ENCODE data around the gene GNPAT.

GNPAT gene

GRCh38 chr1:231203259-231204057, 37.6 kb upstream of the GNPAT start:
- TF ChIP-seq CTCF (IDR thresholded peaks at IDR 0.05; ENCODE audit: low read depth, low read length), result no peak
- H3K4me3 ChIP-seq (ENCODE audit: low read depth, low read length), result no peak overlapping the region
- DNase-seq, result peak; percentile 60

GRCh38 chr1:231206856-231207255, 34.2 kb upstream of the GNPAT start:
- Histone ChIP-seq H3K9me3 (no peaks in the 10 kb centered on the region), H3K4me1 (no peaks in the 10 kb centered on the region; the same call in none of the 2 replicates), H3K36me3 (no peaks in the 10 kb centered on the region), H3K4me3 (ENCODE audit: low read depth, low read length) (no peak overlapping the region), H3K27me3 (no peaks in the 10 kb centered on the region)
- peak; percentile 25 for DNase-seq
- TF ChIP-seq CTCF (IDR thresholded peaks at IDR 0.05; ENCODE audit: low read depth, low read length), result no peak

More at GRCh38 chr1:231203259-231204057, 37.6 kb upstream of the GNPAT start:
- Histone ChIP-seq H3K27me3 (no peaks in the 10 kb centered on the region), H3K9me3 (no peaks in the 10 kb centered on the region), H3K4me1 (peaks cover 13% of the 10 kb centered on the region), H3K36me3 (no peaks in the 10 kb centered on the region)

GRCh38 chr1:231207437-231207836, 33.6 kb upstream of the GNPAT start:
- TF ChIP-seq CTCF (IDR thresholded peaks at IDR 0.05; ENCODE audit: low read depth, low read length), result no peak
- Histone ChIP-seq H3K4me3 (ENCODE audit: low read depth, low read length) (no peak overlapping the region), H3K4me1 (no peaks in the 10 kb centered on the region; the same call in none of the 2 replicates), H3K27me3 (no peaks in the 10 kb centered on the region), H3K36me3 (no peaks in the 10 kb centered on the region), H3K9me3 (no peaks in the 10 kb centered on the region)
- no peak for DNase-seq

GRCh38 chr1:231208980-231209379, 32.0 kb upstream of the GNPAT start:
- Histone ChIP-seq H3K4me3 (ENCODE audit: low read depth, low read length) (no peak overlapping the region), H3K9me3 (no peaks in the 10 kb centered on the region), H3K36me3 (no peaks in the 10 kb centered on the region), H3K4me1 (no peaks in the 10 kb centered on the region; the same call in 1 of the 2 replicates), H3K27me3 (no peaks in the 10 kb centered on the region)
- no peak for TF ChIP-seq CTCF (IDR thresholded peaks at IDR 0.05; ENCODE audit: low read depth, low read length)
- DNase-seq, result no peak

GRCh38 chr1:231209531-231209930, 31.5 kb upstream of the GNPAT start:
- DNase-seq, result no peak
- no peaks in the 10 kb centered on the region for H3K9me3 ChIP-seq
- no peaks in the 10 kb centered on the region for H3K36me3 ChIP-seq
- no peak overlapping the region for H3K4me3 ChIP-seq (ENCODE audit: low read depth, low read length)
- H3K27me3 ChIP-seq, result no peaks in the 10 kb centered on the region
- TF ChIP-seq CTCF (IDR thresholded peaks at IDR 0.05; ENCODE audit: low read depth, low read length), result no peak
- no peaks in the 10 kb centered on the region; the same call in 1 of the 2 replicates for H3K4me1 ChIP-seq

- no peak for TF ChIP-seq CTCF (IDR thresholded peaks at IDR 0.05; ENCODE audit: low read depth, low read length)
- H3K9me3 ChIP-seq, result no peaks in the 10 kb centered on the region
- no peaks in the 10 kb centered on the region; the same call in 1 of the 2 replicates for H3K4me1 ChIP-seq
- H3K36me3 ChIP-seq, result no peaks in the 10 kb centered on the region
- no peaks in the 10 kb centered on the region for H3K27me3 ChIP-seq
- no peak overlapping the region for H3K4me3 ChIP-seq (ENCODE audit: low read depth, low read length)
- no peak for DNase-seq
These were observed 30.9 kb upstream of the GNPAT start for GRCh38 chr1:231210126-231210525.

All from BE2C (cell line).